ENCODE results near the gene CDH4.

DNA sequence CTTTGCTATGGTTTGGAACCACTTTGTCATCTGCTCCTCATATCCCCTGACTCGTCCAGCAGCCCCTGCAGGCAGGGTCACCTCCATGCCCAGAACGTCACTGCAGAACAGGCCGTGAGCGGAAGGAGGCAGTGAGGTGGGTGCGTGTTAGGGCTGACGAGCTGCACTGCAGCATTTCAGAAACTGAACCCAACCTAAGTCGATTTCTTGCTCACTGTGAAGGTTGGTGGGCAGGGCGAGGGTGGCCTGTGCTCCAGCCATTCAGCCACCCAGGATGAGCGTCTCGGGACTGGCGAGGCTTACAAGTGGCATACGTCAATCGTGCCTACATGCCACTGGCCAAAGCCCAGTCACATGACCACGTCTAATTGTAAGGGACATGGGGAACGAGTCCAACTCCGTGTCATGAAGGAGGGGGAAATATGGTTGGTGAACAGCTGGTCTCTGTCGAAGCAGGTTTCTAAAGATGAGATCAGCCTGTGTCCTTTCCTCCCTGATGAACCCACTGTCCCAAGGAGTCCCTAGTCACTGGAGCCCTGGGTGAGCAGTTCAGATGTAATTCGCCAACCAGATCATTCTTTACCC lies 524.5 kb downstream of the CDH4 start:
- TF ChIP-seq POLR2A (IDR thresholded peaks at IDR 0.05) (no peak), POLR2AphosphoS5 (IDR thresholded peaks at IDR 0.05) (no peak)
